HG02938 (cell line): ENCODE measurements around the gene ANKRD22.
A peak's percentile ranks its signal among the peaks of the same experiment; 100 is the strongest.
"Not testable (repeated sequence)": the region's sequence is repeated elsewhere in the genome, so short reads cannot be mapped to it uniquely, and the experiment has no call there.

Experiments used
- ATAC-seq: cut with Tn5 transposase; IDR thresholded peaks from one replicate; pipeline ENCODE4 v1.9.1; 2021; ENCODE audit warnings: mild to moderate bottlenecking, moderate library complexity; ENCODE audit not compliant: unreplicated experiment

The ANKRD22 gene

GRCh38 chr10:88851706-88852105 is at the start of gene ANKRD22:
Gene ANKRD22, minus strand, starts transcription at chr10:88851844. Its CDS starts 237 bp downstream, at chr10:88851607.
- no peak for ATAC-seq

- ATAC-seq = no peak
These were observed 48.2 kb upstream of the ANKRD22 start for GRCh38 chr10:88899886-88900285.

- no peak for ATAC-seq
These were observed 47.1 kb upstream of the ANKRD22 start for GRCh38 chr10:88898727-88899126.

GRCh38 chr10:88896994-88897853 is 45.6 kb upstream of the ANKRD22 start:
- no peak for ATAC-seq

- no peak for ATAC-seq
These were observed 44.8 kb upstream of the ANKRD22 start for GRCh38 chr10:88896372-88896993.

GRCh38 chr10:88895250-88895649 is 43.6 kb upstream of the ANKRD22 start:
- ATAC-seq = no peak

GRCh38 chr10:88893611-88894010 is 42.0 kb upstream of the ANKRD22 start:
- ATAC-seq = no peak

GRCh38 chr10:88892222-88892967 is 40.8 kb upstream of the ANKRD22 start:
- ATAC-seq = no peak

- ATAC-seq = no peak
These were observed 39.2 kb upstream of the ANKRD22 start for GRCh38 chr10:88890681-88891381.

GRCh38 chr10:88889559-88890337 is 38.1 kb upstream of the ANKRD22 start:
- ATAC-seq = peak; percentile 36

GRCh38 chr10:88888810-88889445 is 37.3 kb upstream of the ANKRD22 start:
- no peak for ATAC-seq

GRCh38 chr10:88886557-88886956 is 34.9 kb upstream of the ANKRD22 start:
- ATAC-seq = peak; percentile 53

GRCh38 chr10:88883448-88883809 is 31.8 kb upstream of the ANKRD22 start:
- no peak for ATAC-seq

- not testable (repeated sequence) for ATAC-seq
These were observed 31.2 kb upstream of the ANKRD22 start for GRCh38 chr10:88882646-88883447.

GRCh38 chr10:88881922-88882645 is 30.4 kb upstream of the ANKRD22 start:
- ATAC-seq = no peak

- no peak for ATAC-seq
These were observed 29.7 kb upstream of the ANKRD22 start for GRCh38 chr10:88881320-88881719.

- peak; percentile 74 for ATAC-seq
These were observed 28.8 kb upstream of the ANKRD22 start for GRCh38 chr10:88880282-88881076.
